GM12892 (cell line): Measurements from ENCODE around the gene PTER.

ENCODE experiments used
- DNase-seq: peaks from one replicate; pipeline ENCODE4 v3.0.0; 2011; ENCODE audit not compliant: insufficient read length
- FAIRE-seq: peaks from 2 replicates; lab custom pipeline; 2011; peaks lifted over from hg19 to GRCh38; lab: Jason Lieb, UNC
- POLR2A ChIP-seq: IDR thresholded peaks from 2 replicates; pipeline ENCODE4 v1.6.1; 2011; ENCODE audit warnings: low read depth, low read length, control low read depth
- POLR2AphosphoS5 ChIP-seq: IDR thresholded peaks from 2 replicates; pipeline ENCODE4 v1.6.1; 2011; ENCODE audit warnings: low read depth, low read length, control low read depth
- TAF1 ChIP-seq: IDR thresholded peaks from 2 replicates; pipeline ENCODE4 v1.6.1; 2011; ENCODE audit warnings: low read depth, mild to moderate bottlenecking, control low read depth, low read length, borderline replicate concordance

PTER gene

DNA sequence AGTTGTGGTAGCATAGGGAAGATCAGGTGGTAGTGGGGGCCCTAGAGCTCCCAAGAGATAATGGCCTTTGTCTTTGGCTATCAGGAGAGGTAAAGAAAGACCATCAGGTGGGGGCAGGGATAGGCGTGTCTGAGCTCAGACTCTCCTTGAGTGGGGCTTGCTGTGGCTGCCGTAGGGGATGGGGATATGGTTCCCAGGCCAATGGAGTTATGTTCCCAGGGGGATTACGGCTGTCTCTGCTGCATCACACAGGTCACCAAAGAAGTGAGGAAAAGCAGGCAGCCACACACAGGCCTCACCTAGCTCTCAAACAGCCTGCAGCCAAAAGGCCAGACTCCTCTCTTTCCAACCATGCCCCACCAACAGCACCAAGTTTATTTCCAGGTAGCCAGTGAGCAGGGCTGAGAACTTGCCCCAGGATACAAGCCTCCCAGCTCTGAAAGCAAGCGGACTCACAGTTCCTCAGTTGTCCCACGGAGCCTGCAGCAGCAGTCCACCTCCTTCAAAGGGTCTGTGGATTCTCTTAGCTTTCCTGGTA, 122.5 kb downstream of the PTER start:
- TF ChIP-seq POLR2A (no peak), TAF1 (no peak), POLR2AphosphoS5 (no peak)
- DNase-seq (no peak), FAIRE-seq (no peak)

- DNase-seq: no peak
- TF ChIP-seq POLR2AphosphoS5: no peak
- FAIRE-seq: no peak
These were observed 126.1 kb downstream of the PTER start for GRCh38 chr10:16562891-16563290.
